DND-41 (cell line): Measurements from ENCODE around the gene THRA.

ENCODE experiments used
- ATAC-seq: fragments of 200-7000 bp; cut with Tn5 transposase; 3 replicates; pipeline ENCODE4 v1.9.1; 2021; ENCODE audit warnings: low read depth; ENCODE audit not compliant: insufficient read depth
- DNase-seq: peaks from one replicate; pipeline ENCODE4 v3.0.0-alpha.2; 2020
- H2AFZ ChIP-seq: 2 replicates; pipeline ENCODE4 v1.6.0; 2012; ENCODE audit warnings: low read depth, low read length
- H3K27ac ChIP-seq: 2 replicates; pipeline ENCODE4 v1.5.1; 2012; ENCODE audit warnings: low read length, inconsistent platforms
- H3K27me3 ChIP-seq: fragments of 200-600 bp; sonication (generic); 2 replicates; pipeline ENCODE4 v1.6.0; 2012; ENCODE audit warnings: low read length, mild to moderate bottlenecking, inconsistent platforms; ENCODE audit not compliant: insufficient read depth, poor library complexity
- H3K36me3 ChIP-seq: 2 replicates; pipeline ENCODE4 v1.5.1; 2012; ENCODE audit warnings: low read length, inconsistent platforms; ENCODE audit not compliant: insufficient read depth
- H3K4me1 ChIP-seq: 2 replicates; pipeline ENCODE4 v1.5.1; 2012; ENCODE audit warnings: mild to moderate bottlenecking, low read length; ENCODE audit not compliant: insufficient read depth
- H3K4me2 ChIP-seq: 2 replicates; pipeline ENCODE4 v1.6.0; 2012; ENCODE audit warnings: mild to moderate bottlenecking, moderate library complexity, low read length, inconsistent platforms; ENCODE audit not compliant: insufficient read depth
- H3K4me3 ChIP-seq, 2 experiments: fragments of 200-600 bp in 1 of 2; shearing (Covaris generic) in 1 of 2; 2 replicates each; pipeline ENCODE4 v1.5.1; 2012 to 2016; ENCODE audit warnings: inconsistent platforms in 2 of 2, low read length in 2 of 2, mild to moderate bottlenecking in 2 of 2, low read depth in 1 of 2, moderate library complexity in 1 of 2
- H3K79me2 ChIP-seq: 2 replicates; pipeline ENCODE4 v1.6.0; 2012; ENCODE audit warnings: low read length, inconsistent platforms; ENCODE audit not compliant: insufficient read depth
- H3K9ac ChIP-seq: 2 replicates; pipeline ENCODE4 v1.6.0; 2012; ENCODE audit warnings: low read depth, mild to moderate bottlenecking, inconsistent platforms, low read length, moderate library complexity
- H3K9me3 ChIP-seq: 2 replicates; pipeline ENCODE4 v1.5.1; 2012; ENCODE audit warnings: low read length, moderate library complexity, mild to moderate bottlenecking, inconsistent platforms; ENCODE audit not compliant: insufficient read depth, severe bottlenecking
- H4K20me1 ChIP-seq: 2 replicates; pipeline ENCODE4 v1.6.0; 2012; ENCODE audit warnings: low read length; ENCODE audit not compliant: insufficient read depth
- EZH2 ChIP-seq: IDR thresholded peaks from 3 replicates; pipeline ENCODE4 v1.6.1; 2012; ENCODE audit warnings: borderline replicate concordance, low read depth, mild to moderate bottlenecking, moderate library complexity, low read length, inconsistent platforms; ENCODE audit not compliant: severe bottlenecking
- TF ChIP-seq, protein P1 (sequence below): IDR thresholded peaks from 2 replicates; pipeline ENCODE4 v1.5.1; 2012; ENCODE audit warnings: borderline replicate concordance, low read length, moderate library complexity, mild to moderate bottlenecking; ENCODE audit not compliant: poor library complexity, severe bottlenecking; ENCODE audit errors: extremely low read depth

THRA gene

DNA sequence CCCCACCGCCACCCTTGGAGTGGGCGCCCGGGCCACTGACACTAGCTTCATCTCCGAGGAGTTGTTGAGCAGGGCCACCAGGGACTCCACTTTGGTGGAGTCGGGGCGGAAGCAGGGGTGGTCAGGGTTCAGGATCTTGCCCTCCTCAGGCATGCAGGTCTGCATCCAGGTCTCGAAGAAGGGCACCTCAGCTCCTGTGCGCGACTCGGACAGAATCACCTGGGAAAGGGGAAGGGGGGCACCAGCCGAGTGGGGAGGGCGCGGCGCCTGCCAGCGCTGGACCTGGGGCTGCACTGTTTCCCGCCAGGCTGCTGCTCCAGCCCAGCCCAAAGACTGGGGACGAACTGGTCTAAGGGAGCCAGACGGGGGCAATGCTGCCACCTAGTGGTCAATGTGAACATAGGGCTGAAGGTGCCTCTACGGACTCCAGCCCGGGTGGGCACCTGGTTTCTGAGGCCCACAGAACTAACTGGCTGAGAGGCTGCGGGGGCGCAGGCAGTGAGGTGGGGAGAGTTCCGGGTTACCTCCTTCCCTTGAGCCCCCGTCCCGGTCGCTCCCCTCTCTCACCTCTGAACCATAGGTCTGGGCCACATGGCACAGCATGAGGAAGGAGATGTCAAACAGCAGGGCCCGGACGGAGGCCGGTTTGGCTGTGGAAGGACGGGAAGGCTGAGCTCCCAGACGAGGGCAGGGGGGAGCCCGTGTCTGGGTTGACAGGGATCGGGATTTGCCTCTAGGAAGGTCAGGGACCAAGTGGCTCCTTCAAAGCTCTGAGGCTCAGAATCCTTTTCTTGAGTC lies 35.8 kb upstream of the THRA start:
- DNase-seq (peak; percentile 72), ATAC-seq (peak; percentile 94)
- H3K36me3 ChIP-seq: peaks cover 82% of the 10 kb centered on the region
- H3K27me3 ChIP-seq: no peaks in the 10 kb centered on the region
- H3K4me2 ChIP-seq: no peak overlapping the region
- no peaks in the 10 kb centered on the region for H3K4me1 ChIP-seq
- H2AFZ ChIP-seq: no peak overlapping the region
- no peak overlapping the region for H3K9ac ChIP-seq
- H3K4me3 ChIP-seq: no peak overlapping the region
- no peaks in the 10 kb centered on the region for H4K20me1 ChIP-seq
- TF ChIP-seq, protein P1, sequence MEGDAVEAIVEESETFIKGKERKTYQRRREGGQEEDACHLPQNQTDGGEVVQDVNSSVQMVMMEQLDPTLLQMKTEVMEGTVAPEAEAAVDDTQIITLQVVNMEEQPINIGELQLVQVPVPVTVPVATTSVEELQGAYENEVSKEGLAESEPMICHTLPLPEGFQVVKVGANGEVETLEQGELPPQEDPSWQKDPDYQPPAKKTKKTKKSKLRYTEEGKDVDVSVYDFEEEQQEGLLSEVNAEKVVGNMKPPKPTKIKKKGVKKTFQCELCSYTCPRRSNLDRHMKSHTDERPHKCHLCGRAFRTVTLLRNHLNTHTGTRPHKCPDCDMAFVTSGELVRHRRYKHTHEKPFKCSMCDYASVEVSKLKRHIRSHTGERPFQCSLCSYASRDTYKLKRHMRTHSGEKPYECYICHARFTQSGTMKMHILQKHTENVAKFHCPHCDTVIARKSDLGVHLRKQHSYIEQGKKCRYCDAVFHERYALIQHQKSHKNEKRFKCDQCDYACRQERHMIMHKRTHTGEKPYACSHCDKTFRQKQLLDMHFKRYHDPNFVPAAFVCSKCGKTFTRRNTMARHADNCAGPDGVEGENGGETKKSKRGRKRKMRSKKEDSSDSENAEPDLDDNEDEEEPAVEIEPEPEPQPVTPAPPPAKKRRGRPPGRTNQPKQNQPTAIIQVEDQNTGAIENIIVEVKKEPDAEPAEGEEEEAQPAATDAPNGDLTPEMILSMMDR: peak; percentile 91
- no peak for TF ChIP-seq EZH2
- no peak overlapping the region; the same call in 1 of the 2 replicates for H3K27ac ChIP-seq
- no peaks in the 10 kb centered on the region for H3K79me2 ChIP-seq
- no peaks in the 10 kb centered on the region for H3K9me3 ChIP-seq

DNA sequence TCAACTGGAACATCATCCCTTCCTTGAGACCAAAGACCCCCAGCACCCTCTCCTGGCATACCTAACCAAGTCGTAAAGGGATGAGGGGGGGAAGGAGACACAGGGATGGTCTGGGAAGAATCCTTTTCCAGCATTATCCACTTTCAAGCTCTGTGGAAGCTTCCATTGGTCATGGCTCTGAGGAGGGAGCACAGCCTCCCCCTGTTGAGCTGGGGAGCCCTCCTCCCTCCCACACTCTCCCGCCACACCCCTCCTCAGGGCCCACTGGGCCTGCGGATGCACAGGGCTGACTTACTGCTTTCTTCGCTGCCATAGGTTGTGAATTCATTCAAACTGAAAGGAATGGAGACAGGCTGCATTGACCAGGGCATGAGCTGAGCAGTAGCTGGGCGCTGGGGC lies 35.2 kb upstream of the THRA start:
- no peak overlapping the region for H2AFZ ChIP-seq
- ATAC-seq (no peak), DNase-seq (no peak)
- H3K9me3 ChIP-seq: no peaks in the 10 kb centered on the region
- no peaks in the 10 kb centered on the region for H3K79me2 ChIP-seq
- TF ChIP-seq, protein P1: no peak
- no peak for TF ChIP-seq EZH2
- H3K4me1 ChIP-seq: no peaks in the 10 kb centered on the region
- no peak overlapping the region for H3K9ac ChIP-seq
- H3K27me3 ChIP-seq: no peaks in the 10 kb centered on the region
- H3K27ac ChIP-seq: no peak overlapping the region
- no peaks in the 10 kb centered on the region for H4K20me1 ChIP-seq
- H3K4me3 ChIP-seq: no peak overlapping the region
- no peak overlapping the region for H3K4me2 ChIP-seq
- H3K36me3 ChIP-seq: peaks cover 82% of the 10 kb centered on the region

DNA sequence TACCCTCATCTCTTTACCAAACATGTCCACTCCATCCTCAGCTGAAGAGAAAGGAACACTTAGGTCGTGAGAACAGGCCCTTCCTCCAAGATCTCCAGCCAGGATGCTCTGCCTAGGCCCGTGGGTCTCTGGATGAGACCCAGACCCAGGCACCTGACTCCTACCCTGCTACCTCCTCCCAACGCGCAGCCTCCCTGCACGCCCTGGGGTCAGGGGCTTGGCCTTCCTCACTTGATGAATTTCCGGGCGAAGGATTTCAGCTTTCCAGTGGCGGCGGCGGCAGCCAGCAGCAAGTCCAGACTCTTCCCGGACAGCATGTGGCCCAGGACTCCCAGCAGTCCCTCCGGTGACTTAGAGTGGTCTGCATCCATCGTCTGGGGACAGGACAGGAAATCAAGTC lies 34.2 kb upstream of the THRA start:
- no peak overlapping the region for H3K4me3 ChIP-seq
- H3K79me2 ChIP-seq: no peaks in the 10 kb centered on the region
- H3K9ac ChIP-seq: no peak overlapping the region
- no peak for ATAC-seq
- H3K27me3 ChIP-seq: no peaks in the 10 kb centered on the region
- H3K36me3 ChIP-seq: peaks cover 82% of the 10 kb centered on the region
- H3K4me1 ChIP-seq: no peaks in the 10 kb centered on the region
- no peak for DNase-seq
- no peaks in the 10 kb centered on the region; the same call in 1 of the 2 replicates for H4K20me1 ChIP-seq
- no peak overlapping the region for H3K27ac ChIP-seq
- H3K9me3 ChIP-seq: no peaks in the 10 kb centered on the region
- H3K4me2 ChIP-seq: no peak overlapping the region
- TF ChIP-seq, protein P1: no peak
- TF ChIP-seq EZH2: no peak
- H2AFZ ChIP-seq: no peak overlapping the region
